HUES64 (cell line): ENCODE data around the gene ZFYVE28.

ENCODE experiments used
- H3K27ac ChIP-seq: 2 replicates; pipeline ENCODE4 v1.7.0; 2013; ENCODE audit warnings: low read depth, low read length, inconsistent platforms
- H3K27me3 ChIP-seq: 2 replicates; pipeline ENCODE4 v1.6.1; 2013; ENCODE audit warnings: mild to moderate bottlenecking, low read length; ENCODE audit not compliant: insufficient read depth
- H3K36me3 ChIP-seq: 2 replicates; pipeline ENCODE4 v1.6.1; 2013; ENCODE audit warnings: mild to moderate bottlenecking, low read length; ENCODE audit not compliant: insufficient read depth
- H3K4me1 ChIP-seq: 2 replicates; pipeline ENCODE4 v1.6.1; 2013; ENCODE audit warnings: mild to moderate bottlenecking, low read length, moderate library complexity; ENCODE audit not compliant: insufficient read depth
- H3K4me3 ChIP-seq: 2 replicates; pipeline ENCODE4 v1.5.1; 2013; ENCODE audit warnings: mild to moderate bottlenecking, low read length, moderate library complexity
- H3K9ac ChIP-seq: 2 replicates; pipeline ENCODE4 v1.6.1; 2013; ENCODE audit warnings: mild to moderate bottlenecking, low read depth, low read length
- H3K9me3 ChIP-seq: 2 replicates; pipeline ENCODE4 v1.6.1; 2013; ENCODE audit warnings: low read depth, low read length; ENCODE audit not compliant: insufficient read depth
- WGBS: fragments of 150-250, 120-280 bp; methylation state at CpG from one replicate; pipeline ENCODE4 v1.1.7; 2013; ENCODE audit warnings: missing lambda C conversion rate; 5-methylcytosine and 5-hydroxymethylcytosine counted together

The ZFYVE28 gene

GRCh38 chr4:2291705-2292645 lies 126.5 kb downstream of the ZFYVE28 start:
- no peak overlapping the region for H3K27ac ChIP-seq
- H3K4me1 ChIP-seq, result no peaks in the 10 kb centered on the region
- H3K36me3 ChIP-seq, result no peaks in the 10 kb centered on the region
- 0 out of 2 replicates have a peak, but pooled peaks cover 4% of the 10 kb centered on the region for H3K9me3 ChIP-seq
- no peak overlapping the region for H3K9ac ChIP-seq
- no peak overlapping the region for H3K4me3 ChIP-seq
- WGBS, result 90% methylated on average over 20 of the region's 20 CpGs
- H3K27me3 ChIP-seq, result no peaks in the 10 kb centered on the region

- H3K9ac ChIP-seq, result no peak overlapping the region
- no peak overlapping the region for H3K4me3 ChIP-seq
- H3K9me3 ChIP-seq, result 0 out of 2 replicates have a peak, but pooled peaks cover 4% of the 10 kb centered on the region
- H3K27ac ChIP-seq, result no peak overlapping the region
- H3K36me3 ChIP-seq, result no peaks in the 10 kb centered on the region
- H3K27me3 ChIP-seq, result no peaks in the 10 kb centered on the region
- 87% methylated on average over 24 of the region's 24 CpGs for WGBS
- no peaks in the 10 kb centered on the region for H3K4me1 ChIP-seq
These were observed 127.3 kb downstream of the ZFYVE28 start for GRCh38 chr4:2290974-2291704.

- Histone ChIP-seq H3K4me1 (no peaks in the 10 kb centered on the region), H3K36me3 (no peaks in the 10 kb centered on the region), H3K4me3 (no peak overlapping the region), H3K27me3 (no peaks in the 10 kb centered on the region), H3K9me3 (0 out of 2 replicates have a peak, but pooled peaks cover 4% of the 10 kb centered on the region), H3K9ac (no peak overlapping the region), H3K27ac (no peak overlapping the region)
- 96% methylated on average over 9 of the region's 9 CpGs for WGBS
These were observed 128.0 kb downstream of the ZFYVE28 start for GRCh38 chr4:2290488-2290887.

GRCh38 chr4:2289955-2290333 lies 128.5 kb downstream of the ZFYVE28 start:
- H3K36me3 ChIP-seq, result no peaks in the 10 kb centered on the region
- no peak overlapping the region for H3K4me3 ChIP-seq
- H3K4me1 ChIP-seq, result no peaks in the 10 kb centered on the region
- H3K27me3 ChIP-seq, result no peaks in the 10 kb centered on the region
- WGBS, result 92% methylated on average over 11 of the region's 11 CpGs
- no peak overlapping the region for H3K27ac ChIP-seq
- H3K9ac ChIP-seq, result no peak overlapping the region
- 0 out of 2 replicates have a peak, but pooled peaks cover 4% of the 10 kb centered on the region for H3K9me3 ChIP-seq

GRCh38 chr4:2289311-2289954 lies 129.0 kb downstream of the ZFYVE28 start:
- Histone ChIP-seq H3K9ac (no peak overlapping the region), H3K27me3 (no peaks in the 10 kb centered on the region), H3K9me3 (0 out of 2 replicates have a peak, but pooled peaks cover 4% of the 10 kb centered on the region), H3K36me3 (no peaks in the 10 kb centered on the region), H3K27ac (no peak overlapping the region), H3K4me1 (no peaks in the 10 kb centered on the region), H3K4me3 (no peak overlapping the region)
- 93% methylated on average over 14 of the region's 14 CpGs for WGBS

- no peak overlapping the region for H3K4me3 ChIP-seq
- H3K4me1 ChIP-seq, result no peaks in the 10 kb centered on the region
- H3K9me3 ChIP-seq, result no peaks in the 10 kb centered on the region
- H3K27me3 ChIP-seq, result no peaks in the 10 kb centered on the region
- WGBS, result 93% methylated on average over 10 of the region's 10 CpGs
- no peak overlapping the region for H3K9ac ChIP-seq
- no peaks in the 10 kb centered on the region for H3K36me3 ChIP-seq
- H3K27ac ChIP-seq, result no peak overlapping the region
These were observed 130.3 kb downstream of the ZFYVE28 start for GRCh38 chr4:2288051-2288541.

GRCh38 chr4:2287594-2287915 lies 130.9 kb downstream of the ZFYVE28 start:
- no peaks in the 10 kb centered on the region for H3K9me3 ChIP-seq
- no peak overlapping the region for H3K9ac ChIP-seq
- H3K27ac ChIP-seq, result no peak overlapping the region
- H3K4me1 ChIP-seq, result no peaks in the 10 kb centered on the region
- H3K27me3 ChIP-seq, result no peaks in the 10 kb centered on the region
- H3K36me3 ChIP-seq, result no peaks in the 10 kb centered on the region
- 89% methylated on average over 9 of the region's 9 CpGs for WGBS
- H3K4me3 ChIP-seq, result no peak overlapping the region

GRCh38 chr4:2286904-2287593 lies 131.4 kb downstream of the ZFYVE28 start:
- Histone ChIP-seq H3K4me3 (no peak overlapping the region), H3K4me1 (no peaks in the 10 kb centered on the region), H3K27me3 (no peaks in the 10 kb centered on the region), H3K36me3 (no peaks in the 10 kb centered on the region), H3K9me3 (no peaks in the 10 kb centered on the region), H3K9ac (no peak overlapping the region), H3K27ac (no peak overlapping the region)
- WGBS, result 82% methylated on average over 19 of the region's 19 CpGs

GRCh38 chr4:2285613-2286381 lies 132.6 kb downstream of the ZFYVE28 start:
- Histone ChIP-seq H3K9ac (no peak overlapping the region), H3K27ac (no peak overlapping the region), H3K36me3 (no peaks in the 10 kb centered on the region), H3K4me1 (no peaks in the 10 kb centered on the region), H3K27me3 (no peaks in the 10 kb centered on the region), H3K4me3 (no peak overlapping the region), H3K9me3 (no peaks in the 10 kb centered on the region)
- WGBS, result 89% methylated on average over 27 of the region's 27 CpGs

GRCh38 chr4:2284934-2285612 lies 133.4 kb downstream of the ZFYVE28 start:
- Histone ChIP-seq H3K4me3 (no peak overlapping the region), H3K27me3 (no peaks in the 10 kb centered on the region), H3K27ac (no peak overlapping the region), H3K4me1 (no peaks in the 10 kb centered on the region), H3K36me3 (no peaks in the 10 kb centered on the region), H3K9me3 (no peaks in the 10 kb centered on the region), H3K9ac (no peak overlapping the region)
- WGBS, result 94% methylated on average over 15 of the region's 15 CpGs
